ENCODE measurements around the gene TCF12. TPM values are rescaled to one million over a fixed set of nuclear protein-coding genes. Genes with fewer than 3 reads are reported as not detected.

Gene TCF12
- total RNA-seq, 1 experiment from 2014 or later = 102 TPM

- no peak overlapping the region for H3K27ac ChIP-seq (ENCODE audit: low read length)
- H3K4me3 ChIP-seq (ENCODE audit: low read depth in 2 of 2, low read length in 2 of 2) = no peak overlapping the region
- no peak for DNase-seq (ENCODE audit: low read depth, low spot score)
- CTCF ChIA-PET = no interaction called here
- TF ChIP-seq SIN3A (IDR thresholded peaks at IDR 0.05; ENCODE audit: borderline replicate concordance, insufficient read depth, low read depth, low read length) (no peak), TCF7L2 (IDR thresholded peaks at IDR 0.05; ENCODE audit: low read depth, low read length) (no peak), CTCF (IDR thresholded peaks at IDR 0.05) (no peak), REST (IDR thresholded peaks at IDR 0.05; ENCODE audit: insufficient read depth in 1 of 2, low read depth in 2 of 2, low read length in 1 of 2) (no peak), POLR2AphosphoS5 (IDR thresholded peaks at IDR 0.05; ENCODE audit: low read depth, low read length) (no peak)
- peaks cover 6% of the 10 kb centered on the region for H3K4me1 ChIP-seq (ENCODE audit: control insufficient read depth, insufficient read depth, low read length)
- H3K27me3 ChIP-seq (ENCODE audit: control insufficient read depth, insufficient read depth, low read length) = no peaks in the 10 kb centered on the region
- in situ Hi-C loops (cut with HindIII; ENCODE audit: low pct_unique_long_range_greater_than_20kb, low sequenced_read_pairs) (no loop called here), intact Hi-C loops (cut with micrococcal nuclease; ENCODE audit: unreplicated experiment) (no loop called here)
- no peaks in the 10 kb centered on the region for H3K9me3 ChIP-seq (ENCODE audit: control insufficient read depth, insufficient read depth, low read depth, low read length)
- H3K36me3 ChIP-seq (ENCODE audit: control insufficient read depth, insufficient read depth, low read length) = no peaks in the 10 kb centered on the region
- no peak for ATAC-seq
- no TSS peak for BruUV-seq (replicated peaks)
- POLR2A ChIA-PET = no interaction called here
Measured at GRCh38 chr15:57038040-57038439, 119.6 kb downstream of the TCF12 start.

GRCh38 chr15:57038496-57038895 is 120.1 kb downstream of the TCF12 start:
- Histone ChIP-seq H3K27ac (ENCODE audit: low read length) (no peak overlapping the region), H3K36me3 (ENCODE audit: control insufficient read depth, insufficient read depth, low read length) (no peaks in the 10 kb centered on the region), H3K9me3 (ENCODE audit: control insufficient read depth, insufficient read depth, low read depth, low read length) (no peaks in the 10 kb centered on the region), H3K27me3 (ENCODE audit: control insufficient read depth, insufficient read depth, low read length) (no peaks in the 10 kb centered on the region), H3K4me3 (ENCODE audit: low read depth in 2 of 2, low read length in 2 of 2) (no peak overlapping the region), H3K4me1 (ENCODE audit: control insufficient read depth, insufficient read depth, low read length) (peaks cover 6% of the 10 kb centered on the region)
- POLR2A ChIA-PET = interaction anchor here (0.5 kb wide), 1 partner anchor 14 kb away, joined by 4 read pairs; no protein-coding TSS in a partner anchor
- DNase-seq (ENCODE audit: low read depth, low spot score) (no peak), ATAC-seq (no peak)
- no TSS peak for BruUV-seq (replicated peaks)
- intact Hi-C loops (cut with micrococcal nuclease; ENCODE audit: unreplicated experiment) (no loop called here), in situ Hi-C loops (cut with HindIII; ENCODE audit: low pct_unique_long_range_greater_than_20kb, low sequenced_read_pairs) (no loop called here)
- CTCF ChIA-PET = no interaction called here
- TF ChIP-seq CTCF (IDR thresholded peaks at IDR 0.05) (no peak), POLR2AphosphoS5 (IDR thresholded peaks at IDR 0.05; ENCODE audit: low read depth, low read length) (no peak), SIN3A (IDR thresholded peaks at IDR 0.05; ENCODE audit: borderline replicate concordance, insufficient read depth, low read depth, low read length) (no peak)
